CD4-positive, alpha-beta T cell (primary cell): ENCODE measurements around the gene FSTL4. TPM values are rescaled to one million over a fixed set of nuclear protein-coding genes. Genes with fewer than 3 reads are reported as not detected.

Experiments used
- ATAC-seq: fragments of 200-7000 bp; cut with Tn5 transposase; one replicate; pipeline ENCODE4 v1.10.0; 2022; ENCODE audit warnings: mild to moderate bottlenecking; ENCODE audit not compliant: poor library complexity
- CTCF ChIA-PET: fragments of 350-600 bp; sonication (Branson Sonifier 250); formaldehyde crosslinking; loops from one replicate; lab custom pipeline; 2021; ENCODE audit warnings: antibody characterized with exemption, inconsistent platforms; lab: Charles Lee
- POLR2A ChIA-PET: fragments of 350-600 bp; sonication (Branson Sonifier 250); formaldehyde crosslinking; loops from one replicate; lab custom pipeline; 2021; ENCODE audit warnings: antibody characterized with exemption, inconsistent platforms; lab: Charles Lee
- DNase-seq, 14 experiments: peaks; one replicate each; pipeline ENCODE4 v3.0.0-alpha.2; 2013 to 2020; ENCODE audit warnings: mixed read lengths in 2 of 14
- H3K27ac ChIP-seq, 2 donors: one replicate each; pipeline versions ENCODE4 v1.5.1 to v1.7.0; 2013; ENCODE audit warnings: low read length in 2 of 2, low read depth in 1 of 2, mild to moderate bottlenecking in 1 of 2
- H3K27me3 ChIP-seq, 2 experiments: 1 replicate in 1 of 2; 2 replicates in 1 of 2; pipeline versions ENCODE4 v1.6.1 to v1.7.0; 2013; ENCODE audit warnings: low read length in 2 of 2, control low read depth in 1 of 2, mild to moderate bottlenecking in 1 of 2, moderate library complexity in 1 of 2; ENCODE audit not compliant: insufficient read depth in 2 of 2, control insufficient read depth in 1 of 2
- H3K36me3 ChIP-seq: one replicate; pipeline ENCODE4 v1.6.1; 2013; ENCODE audit warnings: low read length, control low read depth; ENCODE audit not compliant: insufficient read depth
- H3K4me1 ChIP-seq: one replicate; pipeline ENCODE4 v1.6.1; 2013; ENCODE audit warnings: low read length, control low read depth; ENCODE audit not compliant: insufficient read depth
- H3K4me3 ChIP-seq: one replicate; pipeline ENCODE4 v1.5.1; 2013; ENCODE audit warnings: mild to moderate bottlenecking, low read length, moderate library complexity
- H3K9me3 ChIP-seq, 2 experiments: 1 replicate in 1 of 2; 2 replicates in 1 of 2; pipeline versions ENCODE4 v1.6.1 to v1.7.0; 2013; ENCODE audit warnings: low read length in 2 of 2, mild to moderate bottlenecking in 2 of 2, control low read depth in 1 of 2, moderate library complexity in 1 of 2; ENCODE audit not compliant: control insufficient read depth in 1 of 2, insufficient read depth in 1 of 2
- H3K27ac Mint-ChIP-seq: one replicate; pipeline ENCODE4 v1.8.0; 2020; ENCODE audit warnings: mixed read lengths
- H3K27me3 Mint-ChIP-seq: one replicate; pipeline ENCODE4 v1.8.0; 2021; ENCODE audit warnings: mixed read lengths
- H3K36me3 Mint-ChIP-seq: one replicate; pipeline ENCODE4 v1.8.0; 2021; ENCODE audit warnings: low read depth, mixed read lengths
- H3K4me1 Mint-ChIP-seq: one replicate; pipeline ENCODE4 v1.8.0; 2021; ENCODE audit warnings: low read depth, mixed read lengths
- H3K4me3 Mint-ChIP-seq: one replicate; pipeline ENCODE4 v1.8.0; 2020; ENCODE audit warnings: mild to moderate bottlenecking, mixed read lengths
- H3K9me3 Mint-ChIP-seq: one replicate; pipeline ENCODE4 v1.8.0; 2020; ENCODE audit warnings: mixed read lengths
- CTCF ChIP-seq: fragments of 200-600 bp; IDR thresholded peaks from one replicate; pipeline ENCODE4 v1.8.0; 2022; ENCODE audit warnings: antibody characterized with exemption, mild to moderate bottlenecking
- intact Hi-C, 2 experiments: fragments of 100-400 bp; cut with DNase I in 1 of 2; cut with micrococcal nuclease in 1 of 2; formaldehyde crosslinking; loops; one replicate each; pipeline versions ENCODE4 v1.15.1 to v1.9.0; 2023 to 2025; cut with DNase I, micrococcal nuclease
- total RNA-seq, 174 experiments: library from RNA in 2 of 174; stranded (reverse) in 2 of 174; gene quantifications; one replicate each; pipeline ENCODE4 v1.2.3 and lab custom pipeline; 2021 to 2026

FSTL4 gene
- total RNA-seq, 2 experiments from 2014 or later = not detected

GRCh38 chr5:133459474-133460160, 152.7 kb downstream of the FSTL4 start:
- no peaks in the 10 kb centered on the region for H3K27me3 ChIP-seq
- CTCF ChIA-PET = no interaction called here
- H3K9me3 ChIP-seq = no peaks in the 10 kb centered on the region
- DNase-seq (no peak), ATAC-seq (no peak)
- peaks cover 11% of the 10 kb centered on the region for H3K4me1 ChIP-seq
- POLR2A ChIA-PET = no interaction called here
- intact Hi-C loops = loop anchor here (5.0 kb wide), 2 partner anchors 342 to 347 kb away; no protein-coding TSS in a partner anchor
- Mint-ChIP-seq H3K27me3 (no peaks in the 10 kb centered on the region), H3K4me1 (peaks cover 4% of the 10 kb centered on the region), H3K36me3 (no peaks in the 10 kb centered on the region), H3K4me3 (no peak overlapping the region), H3K9me3 (no peaks in the 10 kb centered on the region), H3K27ac (no peak overlapping the region)
- TF ChIP-seq CTCF = no peak
- H3K36me3 ChIP-seq = no peaks in the 10 kb centered on the region
- no peak overlapping the region for H3K4me3 ChIP-seq
- no peak overlapping the region for H3K27ac ChIP-seq

- H3K4me3 Mint-ChIP-seq = no peak overlapping the region
Measured at GRCh38 chr5:133458435-133458834, 153.9 kb downstream of the FSTL4 start.

More at GRCh38 chr5:133458435-133458834, 153.9 kb downstream of the FSTL4 start:
- Histone ChIP-seq H3K27ac (no peak overlapping the region), H3K27me3 (no peaks in the 10 kb centered on the region), H3K4me1 (peaks cover 11% of the 10 kb centered on the region), H3K9me3 (no peaks in the 10 kb centered on the region), H3K4me3 (no peak overlapping the region), H3K36me3 (no peaks in the 10 kb centered on the region)
- Mint-ChIP-seq H3K27me3 (no peaks in the 10 kb centered on the region), H3K27ac (no peak overlapping the region), H3K9me3 (no peaks in the 10 kb centered on the region), H3K4me1 (peaks cover 4% of the 10 kb centered on the region), H3K36me3 (no peaks in the 10 kb centered on the region)
- DNase-seq = no peak
- CTCF ChIA-PET = interaction anchor here (1.3 kb wide), 1 partner anchor 35 kb away, joined by 3 read pairs; no protein-coding TSS in a partner anchor
- intact Hi-C loops = loop anchor here in 1 of 2 experiments (5.0 kb wide), 1 partner anchor 341 kb away; no protein-coding TSS in a partner anchor
- POLR2A ChIA-PET = no interaction called here
- no peak for ATAC-seq
- no peak for TF ChIP-seq CTCF
